GM12878 (cell line): ENCODE measurements around the gene FAM184B. TPM values are rescaled to one million over a fixed set of nuclear protein-coding genes. Genes with fewer than 3 reads are reported as not detected.
A peak's percentile ranks its signal among the peaks of the same experiment; 100 is the strongest.

Experiments
- ATAC-seq: fragments of 200-7000 bp; cut with Tn5 transposase; 3 replicates; pipeline ENCODE4 v1.9.1; 2020; ENCODE audit warnings: mild to moderate bottlenecking, moderate library complexity
- BruUV-seq: library from RNA; stranded (reverse); fragments of 400-500 nt; replicated peaks from 2 replicates; lab custom pipeline; 2021; lab: Mats Ljungman, UMichigan
- CTCF ChIA-PET: fragments of 300-600 bp; sonication (Branson Sonifier 250); formaldehyde crosslinking; extraction: SDS; loops from one replicate; lab custom pipeline; 2021; ENCODE audit warnings: inconsistent platforms; lab: Yijun Ruan, JAX
- POLR2A ChIA-PET: fragments of 350-600 bp; formaldehyde crosslinking; extraction: SDS; loops from one replicate; lab custom pipeline; 2021; ENCODE audit warnings: inconsistent platforms; lab: Charles Lee
- RAD21 ChIA-PET: fragments of 300-600 bp; sonication (Branson Sonifier 250); formaldehyde crosslinking; loops from one replicate; lab custom pipeline; 2023; ENCODE audit warnings: antibody characterized with exemption; ENCODE audit not compliant: unreplicated experiment; lab: Charles Lee
- SMC1A ChIA-PET: fragments of 300-600 bp; sonication (Branson Sonifier 250); formaldehyde crosslinking; loops from one replicate; lab custom pipeline; 2023; ENCODE audit not compliant: unreplicated experiment, uncharacterized antibody; lab: Charles Lee
- DNase-seq: peaks from one replicate; pipeline ENCODE4 v3.0.0-alpha.2; 2011; ENCODE audit warnings: low read depth, low spot score
- FAIRE-seq: peaks from 3 replicates; lab custom pipeline; 2011; peaks lifted over from hg19 to GRCh38; lab: Jason Lieb, UNC
- H2AFZ ChIP-seq: 2 replicates; pipeline ENCODE4 v1.6.0; 2011; ENCODE audit warnings: low read depth, low read length, control low read depth; ENCODE audit not compliant: control insufficient read depth
- H3K27ac ChIP-seq: 2 replicates; pipeline ENCODE4 v1.5.1; 2011; ENCODE audit warnings: control low read depth; ENCODE audit not compliant: control insufficient read depth, insufficient read depth
- H3K27me3 ChIP-seq, 2 experiments: replicated peaks in 1 of 2; 2 replicates each; pipeline versions ENCODE4 v1.6.0 to v1.6.1; 2011; ENCODE audit warnings: low read length in 1 of 2; ENCODE audit not compliant: control insufficient read depth in 2 of 2, insufficient read depth in 2 of 2
- H3K36me3 ChIP-seq, 2 experiments: 2 replicates each; pipeline ENCODE4 v1.5.1; 2011; ENCODE audit warnings: low read length in 1 of 2; ENCODE audit not compliant: control insufficient read depth in 2 of 2, insufficient read depth in 2 of 2
- H3K4me1 ChIP-seq: 2 replicates; pipeline ENCODE4 v1.6.1; 2011; ENCODE audit warnings: mild to moderate bottlenecking, low read length, moderate library complexity, mixed read lengths; ENCODE audit not compliant: control insufficient read depth, insufficient read depth
- H3K4me2 ChIP-seq: 2 replicates; pipeline ENCODE4 v1.6.0; 2011; ENCODE audit warnings: control low read depth; ENCODE audit not compliant: control insufficient read depth, insufficient read depth
- H3K4me3 ChIP-seq: fragments of 200-600 bp; sonication (generic); 2 replicates; pipeline ENCODE4 v1.5.1; 2016
- H3K79me2 ChIP-seq: 2 replicates; pipeline ENCODE4 v1.6.0; 2011; ENCODE audit warnings: low read length; ENCODE audit not compliant: control insufficient read depth, insufficient read depth
- H3K9ac ChIP-seq: 2 replicates; pipeline ENCODE4 v1.8.0; 2011; ENCODE audit warnings: low read length, control low read depth, mixed read lengths; ENCODE audit not compliant: control insufficient read depth, insufficient read depth
- H3K9me3 ChIP-seq: replicated peaks from 3 replicates; pipeline ENCODE4 v1.5.1; 2011; ENCODE audit warnings: mild to moderate bottlenecking, low read length; ENCODE audit not compliant: control insufficient read depth, insufficient read depth
- H4K20me1 ChIP-seq: 2 replicates; pipeline ENCODE4 v1.6.0; 2011; ENCODE audit not compliant: control insufficient read depth, insufficient read depth
- CBX3 ChIP-seq: fragments of 200-600 bp; sonication (generic); IDR thresholded peaks from 2 replicates; pipeline ENCODE4 v1.6.1; 2016; ENCODE audit warnings: low read depth, borderline replicate concordance
- CBX5 ChIP-seq: sonication (generic); IDR thresholded peaks from 2 replicates; pipeline ENCODE4 v1.6.1; 2016; ENCODE audit warnings: low read depth, moderate library complexity, mild to moderate bottlenecking, inconsistent platforms
- CEBPB ChIP-seq, 2 experiments: fragments of 150-350 bp in 1 of 2; IDR thresholded peaks; 2 replicates each; pipeline ENCODE4 v1.6.1; 2012 to 2014; ENCODE audit warnings: low read depth in 2 of 2, low read length in 2 of 2, borderline replicate concordance in 1 of 2, inconsistent platforms in 1 of 2
- CHD4 ChIP-seq: fragments of 200-600 bp; sonication (generic); IDR thresholded peaks from 2 replicates; pipeline ENCODE4 v1.6.1; 2016; ENCODE audit warnings: mild to moderate bottlenecking
- CREM ChIP-seq: IDR thresholded peaks from 2 replicates; pipeline ENCODE4 v1.6.1; 2014; ENCODE audit warnings: antibody characterized with exemption, low read depth
- EGR1 ChIP-seq, 2 experiments: IDR thresholded peaks; 1 replicate in 1 of 2; 2 replicates in 1 of 2; pipeline ENCODE4 v1.6.1; 2011 to 2012; ENCODE audit warnings: low read depth in 2 of 2, low read length in 2 of 2, borderline replicate concordance in 1 of 2, mild to moderate bottlenecking in 1 of 2, moderate library complexity in 1 of 2
- ELK1 ChIP-seq: IDR thresholded peaks from 2 replicates; pipeline ENCODE4 v1.6.1; 2012; ENCODE audit warnings: low read depth, low read length, improper control_type of control experiment
- HDAC6 ChIP-seq: fragments of 200-600 bp; sonication (generic); IDR thresholded peaks from one replicate; pipeline ENCODE4 v1.8.0; 2017; ENCODE audit warnings: antibody characterized with exemption; ENCODE audit not compliant: unreplicated experiment
- IRF4 ChIP-seq: IDR thresholded peaks from 2 replicates; pipeline ENCODE4 v1.6.1; 2011; ENCODE audit warnings: low read depth, low read length
- KDM1A ChIP-seq: fragments of 200-600 bp; sonication (generic); IDR thresholded peaks from 2 replicates; pipeline ENCODE4 v1.6.1; 2016; ENCODE audit warnings: borderline replicate concordance
- LARP7 ChIP-seq: fragments of 450-650 bp; IDR thresholded peaks from 2 replicates; pipeline ENCODE4 v1.6.1; 2017; ENCODE audit warnings: mild to moderate bottlenecking
- MTA2 ChIP-seq: fragments of 450-650 bp; IDR thresholded peaks from 2 replicates; pipeline ENCODE4 v1.6.1; 2016; ENCODE audit warnings: low read depth, mild to moderate bottlenecking, moderate library complexity
- NKRF ChIP-seq: fragments of 450-650 bp; conservative IDR thresholded peaks from 2 replicates; pipeline ENCODE4 v1.6.1; 2017; ENCODE audit warnings: mild to moderate bottlenecking, moderate library complexity
- NR2F1 ChIP-seq: fragments of 450-650 bp; conservative IDR thresholded peaks from 2 replicates; pipeline ENCODE4 v1.6.1; 2017; ENCODE audit warnings: mild to moderate bottlenecking
- PBX3 ChIP-seq: IDR thresholded peaks from 2 replicates; pipeline ENCODE4 v1.6.1; 2011; ENCODE audit warnings: mild to moderate bottlenecking, low read depth, low read length, moderate library complexity; ENCODE audit not compliant: insufficient replicate concordance
- POLR2AphosphoS5 ChIP-seq: IDR thresholded peaks from 2 replicates; pipeline ENCODE4 v1.6.1; 2011; ENCODE audit warnings: mild to moderate bottlenecking, low read length, inconsistent platforms
- RUNX3 ChIP-seq: IDR thresholded peaks from 2 replicates; pipeline ENCODE4 v1.6.1; 2012; ENCODE audit warnings: low read length, inconsistent platforms
- SMARCA5 ChIP-seq: fragments of 450-650 bp; IDR thresholded peaks from 2 replicates; pipeline ENCODE4 v1.6.1; 2017; ENCODE audit warnings: mild to moderate bottlenecking
- TAF1 ChIP-seq: IDR thresholded peaks from 2 replicates; pipeline ENCODE4 v1.6.1; 2011; ENCODE audit warnings: mild to moderate bottlenecking, low read depth, low read length, borderline replicate concordance
- ZNF217 ChIP-seq: fragments of 450-650 bp; IDR thresholded peaks from 2 replicates; pipeline ENCODE4 v1.6.1; 2017; ENCODE audit warnings: antibody characterized with exemption, mild to moderate bottlenecking
- WGBS: methylation state at CpG from one replicate; pipeline ENCODE4 v1.1.6; 2016; ENCODE audit warnings: low lambda C conversion rate; ENCODE audit not compliant: insufficient replicate concordance, insufficient coverage; ENCODE audit errors: missing lambda C conversion rate; 5-methylcytosine and 5-hydroxymethylcytosine counted together
- in situ Hi-C: fragments of 300-500 bp; cut with MboI; formaldehyde crosslinking; loops from 9 replicates; pipeline ENCODE4 v1.14.3; 2018; ENCODE audit warnings: mixed read lengths
- intact Hi-C: fragments of 100-400 bp; cut with micrococcal nuclease; formaldehyde crosslinking; loops from one replicate; pipeline ENCODE4 v1.14.2; 2022; ENCODE audit not compliant: unreplicated experiment
- polyA plus RNA-seq, 11 experiments: library from polyadenylated mRNA; depleted of rRNA in 4 of 11; unstranded in 6 of 11; stranded (reverse) in 5 of 11; fragments of >200 nt; fragmentation: Nextera tagmentation in 4 of 11; fragmentation: Illumina TruSeq in 1 of 11; extraction: Ambion mirVana in 4 of 11; extraction: Trizol in 1 of 11; gene quantifications; 1 replicate in 1 of 11; 2 replicates in 10 of 11; pipeline versions ENCODE4 v1.2.1 to v1.2.3, GENCODE V29; 2011 to 2016; ENCODE audit warnings: inconsistent platforms in 2 of 11, missing spikeins in 2 of 11, low read depth in 1 of 11
- total RNA-seq, 4 experiments: library from RNA; depleted of rRNA in 3 of 4; stranded (reverse); fragments of >200 nt in 3 of 4; fragmentation: Illumina TruSeq in 1 of 4; extraction: Trizol in 1 of 4; gene quantifications; 2 replicates each; pipeline versions ENCODE4 v1.2.1 to v1.2.3, GENCODE V29; 2013 to 2021
- TF ChIP-seq, protein P1 (sequence below): IDR thresholded peaks from 2 replicates; pipeline ENCODE4 v1.6.1; 2012; ENCODE audit warnings: low read depth, low read length, improper control_type of control experiment

Gene FAM184B
- total and polyA plus RNA-seq, 10 of the 15 experiments (the other 5 are each of a cell fraction or from before 2014, with no cell fraction given) = under 0.01 TPM; not detected in 9

DNA sequence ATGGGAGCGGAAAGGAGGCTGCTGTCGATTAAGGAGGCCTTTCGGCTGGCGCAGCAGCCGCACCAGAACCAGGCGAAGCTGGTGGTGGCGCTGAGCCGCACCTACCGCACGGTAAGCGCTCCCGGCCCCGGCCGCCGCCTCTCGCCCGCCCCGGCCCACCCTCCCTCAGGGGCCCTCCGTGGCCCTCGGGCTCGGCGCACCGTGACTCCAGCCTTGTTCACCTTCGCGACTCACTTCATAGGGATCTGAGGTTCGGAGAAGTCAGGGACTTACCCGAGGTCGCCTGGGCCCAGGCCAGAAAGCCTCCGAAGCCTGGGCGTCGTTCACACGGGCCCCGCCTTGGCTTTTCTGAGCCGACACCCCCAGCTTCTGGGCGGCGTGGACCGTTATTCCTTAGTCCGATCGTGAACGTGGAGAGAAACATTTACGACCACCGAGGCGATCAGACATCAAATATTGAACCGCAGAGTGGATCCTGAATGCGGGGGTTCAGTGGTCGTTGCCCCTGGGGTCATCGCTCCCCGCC lies 29.7 kb upstream of the FAM184B start:
- H3K4me1 ChIP-seq = peaks cover 2% of the 10 kb centered on the region
- in situ Hi-C loops = loop anchor here (10.0 kb wide), 1 partner anchor 214 kb away; the partner anchor contains the start of gene LCORL
- peak overlapping the region; percentile 82 for H3K9ac ChIP-seq
- peaks cover 98% of the 10 kb centered on the region for H3K79me2 ChIP-seq
- 0 out of 4 replicates have a peak, but pooled peaks cover 0 to 3% of the 10 kb centered on the region in 2 experiments for H3K36me3 ChIP-seq
- 1% methylated on average over 42 of the region's 48 CpGs for WGBS
- ChIA-PET SMC1A (interaction anchor here (1.0 to 7.6 kb wide), 2 partner anchors 211 to 264 kb away, joined by 3 to 68 read pairs; partner anchors contain the start of gene LCORL), POLR2A (interaction anchor here (1.7 to 2.6 kb wide), 2 partner anchors 10 to 197 kb away, joined by 4 to 12 read pairs; partner anchors contain the start of gene MED28), RAD21 (interaction anchor here (1.4 to 6.8 kb wide), 3 partner anchors 14 to 263 kb away, joined by 3 to 63 read pairs (median 4); no protein-coding TSS in a partner anchor), CTCF (interaction anchor here (1.0 to 7.1 kb wide), 4 partner anchors 13 to 262 kb away, joined by 4 to 93 read pairs (median 22); no protein-coding TSS in a partner anchor)
- peak overlapping the region; percentile 85 for H3K4me2 ChIP-seq
- intact Hi-C loops = loop anchor here (2.0 to 10.0 kb wide), 2 partner anchors 210 to 394 kb away; partner anchors contain the start of gene LCORL
- DNase-seq (no peak), FAIRE-seq (no peak), ATAC-seq (peak; percentile 37)
- no TSS peak for BruUV-seq
- H3K9me3 ChIP-seq = no peaks in the 10 kb centered on the region
- no peaks in the 10 kb centered on the region; a peak in 1 of 4 replicates for H3K27me3 ChIP-seq
- H2AFZ ChIP-seq = peak overlapping the region; percentile 78
- peak overlapping the region; percentile 60 for H3K27ac ChIP-seq
- H4K20me1 ChIP-seq = peaks cover 4% of the 10 kb centered on the region; the same call in 1 of the 2 replicates
- H3K4me3 ChIP-seq = peak overlapping the region; percentile 87
- TF ChIP-seq HDAC6 (no peak), LARP7 (peak; percentile 51; the same call in 1 of the 2 replicates), NKRF (0 out of 2 replicates have a peak, but pooled peaks have one; percentile 11), TAF1 (no peak), POLR2AphosphoS5 (no peak), CREM (no peak), CHD4 (no peak), CBX5 (peak; percentile 38; the same call in 1 of the 2 replicates), KDM1A (no peak), ZNF217 (no peak), ELK1 (no peak), SMARCA5 (no peak), EGR1 (IDR thresholded peaks at IDR 0.05; ENCODE audit: borderline replicate concordance in 1 of 2, low read depth in 2 of 2, low read length in 2 of 2) (no peak), RUNX3 (peak; percentile 13; the same call in 1 of the 2 replicates), CEBPB (IDR thresholded peaks at IDR 0.05; ENCODE audit: borderline replicate concordance in 1 of 2, low read depth in 2 of 2, low read length in 2 of 2) (no peak), PBX3 (no peak), MTA2 (no peak), IRF4 (no peak), CBX3 (no peak), NR2F1 (0 out of 2 replicates have a peak, but pooled peaks have one; percentile 41)
- TF ChIP-seq, protein P1, sequence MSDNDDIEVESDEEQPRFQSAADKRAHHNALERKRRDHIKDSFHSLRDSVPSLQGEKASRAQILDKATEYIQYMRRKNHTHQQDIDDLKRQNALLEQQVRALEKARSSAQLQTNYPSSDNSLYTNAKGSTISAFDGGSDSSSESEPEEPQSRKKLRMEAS = no peak
